ENCODE data around the gene KLF15. TPM values are rescaled to one million over a fixed set of nuclear protein-coding genes. Genes with fewer than 3 reads are reported as not detected.

The KLF15 gene
- total RNA-seq, 2 donors from 2014 or later: 0.26 TPM; not detected in 1

DNA sequence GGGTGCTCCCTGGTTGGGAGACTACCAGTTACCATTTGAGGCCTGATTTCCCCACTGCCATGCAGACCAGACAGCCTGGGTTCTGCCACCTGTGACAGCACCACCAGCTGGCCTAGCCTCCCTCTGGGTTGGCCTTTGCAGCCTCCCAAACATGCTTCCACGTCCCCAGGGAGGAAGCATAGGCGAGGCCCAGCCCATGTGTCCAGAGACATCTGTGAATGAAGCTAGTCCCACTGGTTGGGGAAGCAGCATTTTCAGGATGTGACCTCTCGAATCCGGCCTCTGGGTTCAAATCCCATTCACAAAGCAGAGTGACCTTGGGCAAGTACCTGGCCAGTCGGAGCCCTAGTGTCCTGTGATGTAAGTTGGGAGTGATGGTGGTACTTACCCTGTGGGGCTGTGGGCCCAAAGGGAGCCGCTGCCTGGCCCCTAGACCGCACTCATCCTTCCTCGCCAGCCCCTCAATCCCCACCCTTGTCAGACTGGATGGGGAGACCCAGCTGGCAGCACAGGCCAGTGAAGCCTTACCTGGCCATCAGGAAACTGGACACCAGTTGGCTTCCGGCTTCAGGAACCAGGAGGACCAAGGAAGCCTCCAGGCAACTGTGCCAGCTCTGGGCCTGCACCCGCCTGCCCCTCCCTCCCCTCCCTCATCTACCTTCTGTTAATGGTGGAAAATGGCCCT lies 6.0 kb downstream of the KLF15 start:
- Mint-ChIP-seq H3K36me3 (no peaks in the 10 kb centered on the region), H3K27me3 (peaks cover 6 to 12% of the 10 kb centered on the region in 2 donors), H3K4me1 (ENCODE audit: low read depth in 2 of 2) (peaks cover 2 to 5% of the 10 kb centered on the region in 2 donors), H3K27ac (no peak overlapping the region), H3K9me3 (no peaks in the 10 kb centered on the region), H3K4me3 (no peak overlapping the region)
- ATAC-seq (no peak), DNase-seq (ENCODE audit: low spot score) (peak; percentile 59)

DNA sequence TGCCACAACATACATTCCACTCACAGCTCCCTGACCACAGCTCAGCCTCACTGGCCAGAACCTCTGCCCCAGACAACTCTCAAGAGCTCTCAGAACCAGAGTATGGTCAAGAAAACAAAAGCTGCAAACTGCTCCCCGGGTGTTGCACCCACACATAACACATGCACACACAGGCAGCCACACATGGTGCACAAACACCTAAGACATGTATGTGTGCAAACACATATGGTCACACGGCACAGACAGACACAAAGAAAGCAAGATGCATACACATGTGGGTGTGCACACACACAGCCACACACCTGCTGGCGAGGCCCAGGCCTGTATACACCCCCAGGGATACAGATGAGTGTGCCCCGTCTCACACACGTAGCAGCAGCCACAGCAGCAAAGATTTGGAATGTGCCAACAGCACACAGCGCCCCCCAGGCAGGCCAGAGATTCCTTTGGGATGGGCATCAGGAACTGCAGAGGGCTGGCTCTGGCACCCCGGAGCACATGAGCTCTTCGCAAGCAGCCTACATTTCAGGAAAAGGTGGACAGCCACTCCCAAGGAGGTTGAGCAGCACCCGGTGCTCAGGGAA lies 6.6 kb downstream of the KLF15 start:
- H3K36me3 Mint-ChIP-seq: no peaks in the 10 kb centered on the region

DNA sequence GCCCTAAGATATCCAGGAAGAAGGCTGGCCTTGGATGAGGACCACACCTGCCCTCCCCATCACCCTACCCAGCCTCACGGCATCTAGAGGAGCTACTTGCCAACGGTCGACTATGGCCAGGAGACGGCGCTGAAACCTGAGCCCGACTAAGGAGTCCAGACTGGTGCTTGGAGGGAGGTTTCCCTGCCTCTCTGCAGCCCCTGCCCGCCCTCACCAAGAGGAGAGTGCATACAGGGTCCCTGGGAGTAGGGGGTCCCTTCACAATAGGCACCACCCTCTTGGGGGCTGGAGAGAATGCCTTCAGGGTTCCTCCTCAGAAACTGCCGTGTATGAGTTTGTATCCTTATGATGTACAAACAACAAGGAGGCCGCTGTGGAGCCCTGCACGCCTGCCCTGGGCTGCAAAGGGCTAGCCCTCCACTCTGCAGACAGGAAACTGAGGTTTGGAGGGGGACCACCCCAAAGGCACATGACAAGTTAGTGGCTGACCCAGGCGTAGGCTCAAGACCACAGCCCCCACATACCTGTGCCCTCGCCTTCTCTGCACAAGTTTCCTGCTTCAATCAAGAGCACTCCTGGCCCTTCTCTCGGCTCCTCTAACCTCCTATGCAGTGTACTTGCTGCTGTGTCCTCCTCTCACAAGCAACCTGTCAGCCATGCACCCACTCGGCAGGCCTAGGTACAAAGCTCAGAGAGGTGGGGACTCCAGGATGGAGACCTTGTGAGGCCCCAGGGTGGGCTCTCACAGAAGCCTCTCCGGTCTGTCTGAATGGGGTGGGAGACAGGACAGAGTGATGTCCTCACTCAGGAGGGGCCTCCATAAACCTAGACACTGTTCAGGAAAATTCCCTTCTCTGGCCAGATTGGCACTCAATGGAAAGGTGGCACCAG lies 7.4 kb downstream of the KLF15 start:
- Mint-ChIP-seq H3K4me1 (ENCODE audit: low read depth in 2 of 2) (no peaks in the 10 kb centered on the region), H3K4me3 (no peak overlapping the region), H3K36me3 (no peaks in the 10 kb centered on the region), H3K27ac (no peak overlapping the region), H3K9me3 (no peaks in the 10 kb centered on the region), H3K27me3 (no peaks in the 10 kb centered on the region)
- no peak for ATAC-seq
- peak; percentile 50 for DNase-seq (ENCODE audit: low spot score)

More for the DNA sequence above, 6.6 kb downstream of the KLF15 start:
- ATAC-seq: no peak
- Mint-ChIP-seq H3K9me3 (no peaks in the 10 kb centered on the region), H3K27me3 (peaks cover 5 to 6% of the 10 kb centered on the region in 2 donors), H3K4me3 (no peak overlapping the region), H3K27ac (no peak overlapping the region), H3K4me1 (ENCODE audit: low read depth in 2 of 2) (peaks cover 0 to 2% of the 10 kb centered on the region in 2 donors)
- DNase-seq (ENCODE audit: low spot score): no peak

DNA sequence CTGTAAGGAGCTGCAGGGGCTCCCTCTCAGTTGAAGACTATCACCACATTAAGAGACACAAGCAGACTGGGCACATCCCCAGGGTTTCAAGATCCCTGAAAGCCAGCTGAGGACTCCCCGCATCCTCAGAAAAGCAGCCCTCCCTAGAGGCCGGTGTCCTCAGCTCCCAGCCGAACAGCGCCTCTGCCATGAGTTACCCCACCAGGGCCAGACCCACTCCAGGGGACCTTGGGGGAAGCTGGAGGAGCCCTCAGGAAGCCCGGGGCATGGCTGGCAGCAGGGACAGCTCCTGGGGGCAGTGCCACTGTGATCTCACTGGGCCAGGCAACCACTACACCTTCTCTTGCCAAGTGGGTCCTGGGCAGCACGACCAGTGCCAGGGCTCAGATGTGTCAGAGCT lies 8.1 kb downstream of the KLF15 start:
- Mint-ChIP-seq H3K27me3 (no peaks in the 10 kb centered on the region), H3K27ac (no peak overlapping the region), H3K4me3 (no peak overlapping the region), H3K4me1 (ENCODE audit: low read depth in 2 of 2) (no peaks in the 10 kb centered on the region), H3K36me3 (no peaks in the 10 kb centered on the region), H3K9me3 (no peaks in the 10 kb centered on the region)
- peak; percentile 51 for DNase-seq (ENCODE audit: low spot score)
- no peak for ATAC-seq

DNA sequence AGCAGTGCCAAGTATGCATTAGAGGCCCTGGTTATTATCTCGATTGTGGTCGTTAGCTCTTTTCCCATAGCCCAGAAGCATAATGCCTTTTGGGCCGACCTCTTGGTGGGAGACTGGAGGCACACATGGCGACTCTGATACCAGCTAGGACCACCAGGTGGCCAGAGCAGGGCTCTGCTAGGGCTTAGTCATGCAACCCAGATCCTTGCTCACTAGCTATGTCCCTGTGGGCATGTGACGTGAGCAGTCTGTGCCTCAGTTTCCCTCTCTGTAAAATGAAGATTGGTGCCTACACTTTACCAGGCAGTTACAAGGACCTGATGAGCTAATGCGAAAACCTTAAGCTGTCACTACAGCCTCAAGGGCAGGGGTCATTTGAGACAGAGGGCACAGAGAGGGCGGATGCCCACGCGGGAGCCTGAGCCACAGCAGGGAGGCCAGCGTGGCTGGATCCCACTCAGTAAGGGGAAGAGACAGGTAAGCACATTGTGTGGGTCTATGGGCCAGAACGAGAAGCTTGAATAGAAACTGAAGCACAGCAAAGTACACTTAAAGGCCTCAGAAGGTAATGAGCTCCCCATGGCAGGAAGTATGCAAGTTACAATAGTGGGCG lies 8.8 kb downstream of the KLF15 start:
- Mint-ChIP-seq H3K4me3 (no peak overlapping the region), H3K4me1 (ENCODE audit: low read depth in 2 of 2) (no peaks in the 10 kb centered on the region), H3K9me3 (no peaks in the 10 kb centered on the region), H3K27me3 (no peaks in the 10 kb centered on the region), H3K36me3 (no peaks in the 10 kb centered on the region), H3K27ac (no peak overlapping the region)
- ATAC-seq: no peak
- no peak for DNase-seq (ENCODE audit: low spot score)

DNA sequence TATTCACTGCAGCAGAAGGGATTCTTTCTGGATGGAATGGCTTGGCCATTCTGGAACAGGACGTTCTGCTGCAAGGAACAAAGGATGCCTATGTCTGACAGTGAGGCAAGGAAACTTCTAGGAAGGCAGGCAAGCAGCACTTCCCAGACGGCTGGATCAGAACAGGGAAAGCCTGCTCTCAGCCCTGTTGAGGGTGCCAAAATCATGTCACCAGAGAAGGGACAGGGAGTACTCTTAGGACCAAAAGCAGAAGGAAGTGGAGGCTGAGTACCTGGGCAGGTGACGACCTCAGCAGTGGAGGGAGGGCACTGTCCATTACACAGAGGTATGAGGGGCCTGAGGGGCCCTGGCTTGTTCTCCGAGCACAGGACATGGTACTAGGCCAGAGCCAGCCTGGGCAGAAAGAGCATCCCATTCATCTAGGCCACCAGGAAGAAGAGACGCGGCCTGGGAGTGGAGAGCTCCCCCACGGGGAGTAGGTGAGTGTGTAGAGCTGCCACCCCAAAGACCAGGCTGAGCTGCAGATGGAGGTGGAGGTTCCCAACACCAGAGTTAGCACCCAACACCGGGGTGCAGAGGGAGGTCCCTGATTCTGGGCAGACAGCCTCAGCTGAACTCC lies 9.6 kb downstream of the KLF15 start:
- Mint-ChIP-seq H3K27me3 (no peaks in the 10 kb centered on the region), H3K4me3 (no peak overlapping the region), H3K36me3 (no peaks in the 10 kb centered on the region), H3K27ac (no peak overlapping the region), H3K9me3 (no peaks in the 10 kb centered on the region), H3K4me1 (ENCODE audit: low read depth in 2 of 2) (no peaks in the 10 kb centered on the region)
- DNase-seq (ENCODE audit: low spot score) (peak; percentile 51), ATAC-seq (no peak)

DNA sequence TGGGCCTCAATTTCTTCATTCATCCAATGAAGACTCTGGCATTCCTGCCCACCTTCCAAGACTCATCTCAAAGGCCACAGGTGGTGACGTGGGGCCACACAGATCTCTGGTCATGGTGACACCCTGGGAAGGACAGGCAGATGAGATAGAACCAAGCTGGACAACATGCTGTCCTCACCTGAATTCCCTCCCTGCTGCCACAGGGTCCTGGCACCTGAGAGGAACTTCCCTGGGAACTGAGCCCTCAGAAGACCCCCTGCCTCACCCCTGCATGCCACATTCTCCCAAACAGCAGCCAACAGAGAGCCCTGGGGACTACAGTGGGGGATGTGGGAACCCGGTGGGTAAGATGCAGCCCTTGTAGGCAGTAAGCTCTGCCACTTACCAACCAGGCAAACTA lies 10.7 kb downstream of the KLF15 start:
- no peak overlapping the region for H3K27ac Mint-ChIP-seq
- H3K27me3 Mint-ChIP-seq: no peaks in the 10 kb centered on the region
- no peaks in the 10 kb centered on the region for H3K36me3 Mint-ChIP-seq
- no peak overlapping the region for H3K4me3 Mint-ChIP-seq
- DNase-seq (ENCODE audit: low spot score) (no peak), ATAC-seq (no peak)
- no peaks in the 10 kb centered on the region for H3K9me3 Mint-ChIP-seq
- no peaks in the 10 kb centered on the region for H3K4me1 Mint-ChIP-seq (ENCODE audit: low read depth in 2 of 2)

DNA sequence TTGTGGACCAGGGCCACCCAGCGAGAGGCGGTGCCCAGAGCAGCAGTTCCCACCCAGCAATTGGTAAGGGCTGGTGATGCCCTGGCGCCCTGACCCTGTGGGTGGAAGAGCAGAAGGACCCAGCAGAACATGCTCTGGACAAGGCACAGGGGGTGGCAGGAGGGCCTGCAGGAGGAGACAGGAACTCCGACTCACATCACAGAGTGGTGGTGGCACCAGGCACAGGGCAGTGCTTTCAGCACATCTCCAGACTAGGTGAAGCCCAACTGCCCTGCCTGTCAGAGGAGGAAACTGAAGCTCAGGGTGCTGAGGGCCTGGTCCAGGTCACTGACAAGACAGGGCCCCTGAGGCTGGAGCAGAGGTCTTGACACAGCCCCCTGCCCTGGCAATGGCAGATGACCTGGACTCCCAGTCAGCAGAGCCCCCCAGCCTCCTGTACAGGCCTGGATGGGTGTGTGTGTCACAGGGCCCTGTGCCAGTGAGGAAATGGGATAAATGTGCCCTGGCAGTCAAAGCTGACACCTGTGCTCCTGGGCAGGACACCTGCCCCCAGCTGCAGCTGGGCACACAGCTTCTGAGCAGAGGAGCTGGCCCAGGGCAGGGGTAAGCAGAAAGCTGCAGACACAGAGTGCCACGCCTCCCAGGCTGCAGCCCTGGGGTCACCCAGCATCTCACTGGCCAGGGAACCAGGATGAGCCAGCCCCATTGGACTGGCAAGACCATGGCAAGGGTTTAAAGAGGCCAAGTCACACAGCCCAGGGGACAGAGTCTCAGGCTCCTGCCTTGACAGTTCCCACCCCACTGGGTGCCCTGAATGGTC lies 11.4 kb downstream of the KLF15 start:
- Mint-ChIP-seq H3K27ac (no peak overlapping the region), H3K4me3 (no peak overlapping the region), H3K27me3 (no peaks in the 10 kb centered on the region), H3K4me1 (ENCODE audit: low read depth in 2 of 2) (no peaks in the 10 kb centered on the region), H3K36me3 (no peaks in the 10 kb centered on the region), H3K9me3 (no peaks in the 10 kb centered on the region)
- DNase-seq (ENCODE audit: low spot score) (peak; percentile 45), ATAC-seq (no peak)

DNA sequence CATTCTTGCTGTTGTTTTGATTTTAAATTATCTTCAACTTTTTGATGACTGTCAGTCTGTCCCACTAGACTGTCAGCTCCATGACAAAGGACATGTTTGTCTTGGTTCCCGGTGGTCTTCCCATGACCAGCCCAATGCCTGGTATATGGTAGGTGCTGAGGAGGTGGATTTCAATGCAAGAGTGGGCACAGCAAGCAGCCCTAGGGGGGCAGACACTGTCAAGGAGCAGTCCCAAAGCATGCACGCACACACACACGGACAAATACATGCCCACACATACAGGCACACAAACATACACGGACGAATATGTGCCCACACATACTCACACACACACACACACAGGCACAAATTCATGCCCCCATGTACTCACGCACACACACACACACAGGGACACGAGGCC lies 12.0 kb downstream of the KLF15 start:
- Mint-ChIP-seq H3K9me3 (no peaks in the 10 kb centered on the region), H3K4me3 (no peak overlapping the region), H3K27ac (no peak overlapping the region), H3K27me3 (no peaks in the 10 kb centered on the region), H3K36me3 (no peaks in the 10 kb centered on the region), H3K4me1 (ENCODE audit: low read depth in 2 of 2) (no peaks in the 10 kb centered on the region)
- no peak for DNase-seq (ENCODE audit: low spot score)
- ATAC-seq: no peak

DNA sequence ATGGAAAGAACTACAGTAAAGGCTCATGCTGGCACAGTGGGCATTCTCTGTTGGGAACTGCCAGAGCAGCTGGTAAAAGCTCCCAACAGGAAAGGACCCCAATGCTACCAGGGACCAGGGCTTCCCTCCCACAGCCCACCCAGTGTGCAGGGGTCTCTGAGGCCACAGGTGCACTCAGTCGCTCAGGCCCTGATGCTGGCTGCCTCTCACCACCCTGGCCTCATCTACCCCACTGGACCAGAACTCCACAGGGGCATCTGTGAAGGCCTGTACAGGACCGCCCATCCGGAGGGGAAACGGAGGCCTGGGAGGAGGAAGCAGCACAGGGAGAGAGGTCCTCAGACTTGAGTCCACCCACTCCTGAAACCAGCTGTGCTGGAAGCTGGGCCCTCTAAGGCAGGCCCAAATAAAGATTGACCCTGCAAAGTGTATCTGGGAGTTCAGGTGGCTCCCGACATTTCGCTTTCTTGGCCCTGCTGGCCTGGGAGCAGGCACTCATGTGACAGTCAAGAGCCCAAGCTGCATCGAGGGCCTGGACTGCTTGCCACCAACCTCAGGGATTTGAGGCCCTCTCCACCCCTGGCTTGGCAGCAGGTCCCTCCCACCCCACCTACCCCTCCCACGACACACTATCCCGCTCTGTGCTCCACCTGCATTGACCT lies 12.7 kb downstream of the KLF15 start:
- DNase-seq (ENCODE audit: low spot score): peak; percentile 44

DNA sequence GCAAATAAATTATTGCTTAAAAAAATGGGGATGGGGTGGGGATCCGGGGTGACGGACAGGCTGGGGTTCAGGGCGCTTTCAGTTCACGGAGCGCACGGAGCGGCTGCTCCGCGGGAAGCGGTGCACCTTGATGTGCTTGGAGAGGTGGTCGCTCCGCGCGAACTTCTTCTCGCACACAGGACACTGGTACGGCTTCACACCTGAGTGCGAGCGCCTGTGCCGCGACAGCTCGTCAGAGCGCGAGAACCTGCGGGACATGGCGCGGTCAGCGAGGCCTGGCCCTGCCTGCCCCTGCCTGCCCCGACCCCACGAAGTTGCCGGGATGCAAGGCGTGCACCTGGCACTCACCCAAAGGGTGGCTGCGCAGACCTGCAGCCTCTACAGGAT lies 13.6 kb downstream of the KLF15 start:
- DNase-seq (ENCODE audit: low spot score) (no peak), ATAC-seq (no peak)
- Mint-ChIP-seq H3K4me3 (no peak overlapping the region), H3K27me3 (peaks cover 5 to 10% of the 10 kb centered on the region in 2 donors), H3K36me3 (no peaks in the 10 kb centered on the region), H3K27ac (no peak overlapping the region), H3K4me1 (ENCODE audit: low read depth in 2 of 2) (no peaks in the 10 kb centered on the region), H3K9me3 (no peaks in the 10 kb centered on the region)

More for the DNA sequence above, 12.7 kb downstream of the KLF15 start:
- H3K9me3 Mint-ChIP-seq: no peaks in the 10 kb centered on the region
- no peak for ATAC-seq
- no peak overlapping the region for H3K4me3 Mint-ChIP-seq
- peaks cover under 1% of the 10 kb centered on the region in 2 donors for H3K27me3 Mint-ChIP-seq
- no peaks in the 10 kb centered on the region for H3K4me1 Mint-ChIP-seq (ENCODE audit: low read depth in 2 of 2)
- H3K27ac Mint-ChIP-seq: no peak overlapping the region
- no peaks in the 10 kb centered on the region for H3K36me3 Mint-ChIP-seq

DNA sequence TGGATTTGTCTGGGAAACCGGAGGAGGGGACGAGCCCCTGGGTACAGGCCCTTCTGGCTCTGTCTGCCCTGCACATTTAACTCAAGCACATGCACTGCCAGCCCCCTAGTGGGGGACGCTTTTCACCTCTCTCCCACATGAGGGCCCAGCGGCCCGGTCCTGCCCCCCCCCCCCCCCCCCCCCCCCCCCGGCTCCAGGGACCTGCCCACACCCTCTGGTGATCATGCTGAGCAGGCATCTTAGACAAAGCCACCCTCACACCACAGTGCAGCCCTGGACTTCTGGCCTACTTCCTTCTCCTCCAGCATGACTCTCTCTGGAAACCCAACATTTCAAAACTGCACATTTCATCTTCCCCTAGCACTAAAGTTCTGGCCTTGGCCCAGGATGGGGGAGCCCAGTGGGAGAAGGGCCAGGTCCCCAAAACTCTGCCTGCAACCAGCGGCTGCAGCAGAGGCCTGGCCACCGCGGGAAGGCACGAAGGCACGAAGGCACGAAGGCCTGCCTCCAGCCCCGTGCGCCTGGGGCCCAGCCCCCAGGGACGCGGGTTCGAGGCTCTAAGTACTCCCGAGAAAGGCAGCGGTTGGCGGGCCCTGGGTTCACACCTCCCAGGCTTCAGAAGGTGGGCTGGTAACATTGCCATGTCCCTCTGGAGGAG lies 14.1 kb downstream of the KLF15 start:
- no peak overlapping the region for H3K4me3 Mint-ChIP-seq
- H3K27ac Mint-ChIP-seq: no peak overlapping the region
- H3K36me3 Mint-ChIP-seq: no peaks in the 10 kb centered on the region
- peak; percentile 59 for DNase-seq (ENCODE audit: low spot score)
- H3K4me1 Mint-ChIP-seq (ENCODE audit: low read depth in 2 of 2): no peaks in the 10 kb centered on the region
- peaks cover 7 to 14% of the 10 kb centered on the region in 2 donors for H3K27me3 Mint-ChIP-seq
- no peak for ATAC-seq
- H3K9me3 Mint-ChIP-seq: no peaks in the 10 kb centered on the region

All from natural killer cell treated with Interleukin-12 subunit alpha and Interleukin-12 subunit beta and Interleukin-15 and Interleukin-18, amount 100 ng/mL, for 72 hours (primary cell).